Brain pericyte (primary cell): ENCODE measurements around the gene SFT2D1.
"Not testable (repeated sequence)": the region's sequence is repeated elsewhere in the genome, so short reads cannot be mapped to it uniquely, and the experiment has no call there.

ENCODE experiments used
- DNase-seq: peaks from one replicate; pipeline ENCODE4 v3.0.0-alpha.2; 2012; ENCODE audit warnings: low read depth, low spot score

SFT2D1 gene

GRCh38 chr6:166364456-166364855 lies 22.1 kb upstream of the SFT2D1 start:
- DNase-seq: no peak

GRCh38 chr6:166362427-166362826 lies 20.1 kb upstream of the SFT2D1 start:
- not testable (repeated sequence) for DNase-seq

GRCh38 chr6:166361077-166361429 lies 18.7 kb upstream of the SFT2D1 start:
- peak; percentile 72 for DNase-seq

GRCh38 chr6:166360243-166361076 lies 18.1 kb upstream of the SFT2D1 start:
- peak; percentile 93 for DNase-seq

- no peak for DNase-seq
Measured at GRCh38 chr6:166355552-166355951, 13.2 kb upstream of the SFT2D1 start.

- DNase-seq: no peak
Measured at GRCh38 chr6:166354965-166355364, 12.6 kb upstream of the SFT2D1 start.

- no peak for DNase-seq
Measured at GRCh38 chr6:166354143-166354542, 11.8 kb upstream of the SFT2D1 start.

- no peak for DNase-seq
Measured at GRCh38 chr6:166353507-166353906, 11.2 kb upstream of the SFT2D1 start.

- DNase-seq: no peak
Measured at GRCh38 chr6:166352923-166353322, 10.6 kb upstream of the SFT2D1 start.

GRCh38 chr6:166351715-166352285 lies 9.5 kb upstream of the SFT2D1 start:
- DNase-seq: no peak

- DNase-seq: no peak
Measured at GRCh38 chr6:166348305-166348949, 6.1 kb upstream of the SFT2D1 start.

- no peak for DNase-seq
Measured at GRCh38 chr6:166346965-166347364, 4.6 kb upstream of the SFT2D1 start.

- DNase-seq: no peak
Measured at GRCh38 chr6:166346449-166346848, 4.1 kb upstream of the SFT2D1 start.

GRCh38 chr6:166345672-166346071 lies 3.3 kb upstream of the SFT2D1 start:
- DNase-seq: not testable (repeated sequence)

GRCh38 chr6:166344921-166345320 lies 2.6 kb upstream of the SFT2D1 start:
- not testable (repeated sequence) for DNase-seq

- DNase-seq: no peak
Measured at GRCh38 chr6:166344240-166344639, 1.9 kb upstream of the SFT2D1 start.

- no peak for DNase-seq
Measured at GRCh38 chr6:166343150-166343487, 774 bp upstream of the SFT2D1 start.

GRCh38 chr6:166341977-166342348 lies 382 bp downstream of the SFT2D1 start:
- DNase-seq: no peak

- no peak for DNase-seq
Measured at GRCh38 chr6:166341464-166341863, 881 bp downstream of the SFT2D1 start.

- DNase-seq: no peak
Measured at GRCh38 chr6:166338854-166339253, 3.5 kb downstream of the SFT2D1 start.

- no peak for DNase-seq
Measured at GRCh38 chr6:166336847-166337246, 5.5 kb downstream of the SFT2D1 start.

GRCh38 chr6:166335378-166336302 lies 6.7 kb downstream of the SFT2D1 start:
- DNase-seq: no peak
